ENCODE results near the gene FAM111B. TPM values are rescaled to one million over a fixed set of nuclear protein-coding genes. Genes with fewer than 3 reads are reported as not detected.
"Not testable (repeated sequence)": the region's sequence is repeated elsewhere in the genome, so short reads cannot be mapped to it uniquely, and the experiment has no call there.

Gene FAM111B
- total and polyA plus RNA-seq, 2 of the 8 experiments (the other 6 are each of a cell fraction or from before 2014, with no cell fraction given), result 4.8 to 38.1 TPM

GRCh38 chr11:59136551-59136950 lies 29.5 kb downstream of the FAM111B start:
- H3K4me2 ChIP-seq (ENCODE audit: insufficient read depth in 1 of 2, low read depth in 2 of 2, low read length in 2 of 2); H3K23ac ChIP-seq (ENCODE audit: insufficient read length); H4K8ac ChIP-seq (ENCODE audit: extremely low read depth, insufficient read depth, low read length); H3K9ac ChIP-seq (replicated peaks in 1 of 4; ENCODE audit: extremely low read depth in 1 of 4, low read depth in 3 of 4, low read length in 3 of 4); H2BK15ac ChIP-seq (ENCODE audit: low read length); DNase-seq (ENCODE audit: low read depth in 1 of 2, low spot score in 2 of 2); H3K4me1 ChIP-seq (replicated peaks in 1 of 4; ENCODE audit: control insufficient read depth in 3 of 4, insufficient read depth in 4 of 4, low read length in 3 of 4); H4K91ac ChIP-seq (replicated peaks; ENCODE audit: insufficient read length, low read length); H2BK12ac ChIP-seq (ENCODE audit: low read depth, low read length); H3K4ac ChIP-seq (replicated peaks; ENCODE audit: insufficient read length, low read depth, low read length); H3K79me2 ChIP-seq (ENCODE audit: control insufficient read depth in 1 of 2, insufficient read depth in 2 of 2, low read length in 2 of 2); H2AFZ ChIP-seq (ENCODE audit: low read length); H4K5ac ChIP-seq (ENCODE audit: insufficient read length, low read depth, low read length); H3K23me2 ChIP-seq (ENCODE audit: low read depth, low read length); H3K27ac ChIP-seq (ENCODE audit: low read depth, low read length); H3K14ac ChIP-seq (ENCODE audit: insufficient read length); H3K4me3 ChIP-seq (ENCODE audit: extremely low read depth in 1 of 4, insufficient read depth in 2 of 4, low read depth in 3 of 4, low read length in 4 of 4); H4K20me1 ChIP-seq (replicated peaks in 1 of 2; ENCODE audit: control insufficient read depth in 1 of 2, insufficient read depth in 2 of 2, low read length in 2 of 2); H3K56ac ChIP-seq (replicated peaks; ENCODE audit: insufficient read length, low read depth, low read length); H3K18ac ChIP-seq (ENCODE audit: extremely low read depth, low read length); H2BK5ac ChIP-seq (ENCODE audit: low read depth, low read length); H2BK120ac ChIP-seq (replicated peaks; ENCODE audit: low read depth, low read length); FAIRE-seq; H3K79me1 ChIP-seq (ENCODE audit: low read depth, low read length); H2AK5ac ChIP-seq (ENCODE audit: low read depth, low read length); H3K27me3 ChIP-seq (replicated peaks in 1 of 4; ENCODE audit: control insufficient read depth in 3 of 4, extremely low read depth in 1 of 4, insufficient read depth in 3 of 4, low read length in 3 of 4); H2BK20ac ChIP-seq (ENCODE audit: low read length): not testable (repeated sequence)
- peaks cover 3 to 35% (median 7%) of the 10 kb centered on the region in 4 experiments; a peak in 5 of 8 replicates for H3K36me3 ChIP-seq (ENCODE audit: control insufficient read depth in 2 of 4, insufficient read depth in 4 of 4, low read length in 3 of 4)
- POLR2A ChIA-PET (ENCODE audit: partially characterized antibody), result interaction anchor here (1.0 kb wide), 1 partner anchor 34 kb away, joined by 3 read pairs; no protein-coding TSS in a partner anchor
- CTCF ChIA-PET (ENCODE audit: partially characterized antibody), result interaction anchor here (0.5 to 2.6 kb wide), 39 partner anchors 8 to 569 kb away, joined by 3 to 20 read pairs (median 5); partner anchors contain the start of gene DTX4
- 94% methylated on average over 6 of the region's 6 CpGs; no CpG with 5 or more reads in 1 of the 2 experiments for WGBS, 2 experiments (ENCODE audit: extremely low coverage in 1 of 2, insufficient coverage in 1 of 2, insufficient read length in 1 of 2, insufficient replicate concordance in 2 of 2, low coverage in 1 of 2, low lambda C conversion rate in 2 of 2, missing lambda C conversion rate in 1 of 2)
- peaks cover 18 to 20% of the 10 kb centered on the region in 2 experiments for H3K9me3 ChIP-seq (ENCODE audit: insufficient read depth in 2 of 2, low read depth in 1 of 2, low read length in 1 of 2)
